Ascending aorta (tissue), 2 donors: ENCODE data around the gene UBE2D4. TPM values are rescaled to one million over a fixed set of nuclear protein-coding genes. Genes with fewer than 3 reads are reported as not detected.
"Not testable (repeated sequence)": the region's sequence is repeated elsewhere in the genome, so short reads cannot be mapped to it uniquely, and the experiment has no call there.

Experiments
- DNase-seq, 2 donors: peaks; one replicate each; pipeline ENCODE4 v3.0.0-alpha.2; 2019; ENCODE audit warnings: low spot score in 2 of 2
- H3K27ac ChIP-seq, 2 donors: fragments of 200-600 bp; sonication (generic); one replicate each; pipeline ENCODE4 v1.5.1; 2016 to 2017; ENCODE audit warnings: mild to moderate bottlenecking in 1 of 2
- H3K27me3 ChIP-seq: fragments of 200-600 bp; sonication (generic); one replicate; pipeline ENCODE4 v1.5.1; 2017
- H3K36me3 ChIP-seq, 2 donors: fragments of 200-600 bp; sonication (generic); one replicate each; pipeline ENCODE4 v1.5.1; 2016
- H3K4me1 ChIP-seq, 2 donors: fragments of 200-600 bp; sonication (generic); one replicate each; pipeline ENCODE4 v1.5.1; 2016 to 2017; ENCODE audit warnings: mild to moderate bottlenecking in 1 of 2
- H3K4me3 ChIP-seq, 2 donors: fragments of 200-600 bp; sonication (generic); one replicate each; pipeline ENCODE4 v1.5.1; 2016 to 2017; ENCODE audit warnings: mild to moderate bottlenecking in 1 of 2
- H3K9me3 ChIP-seq, 2 donors: fragments of 200-600 bp; sonication (generic); one replicate each; pipeline ENCODE4 v1.5.1; 2016
- CTCF ChIP-seq, 3 experiments: fragments of 200-600 bp in 2 of 3; fragments of 450-650 bp in 1 of 3; sonication (generic) in 2 of 3; IDR thresholded peaks; one replicate each; pipeline ENCODE4 v1.5.1; 2016 to 2019; ENCODE audit warnings: antibody characterized with exemption in 3 of 3, mild to moderate bottlenecking in 1 of 3, moderate library complexity in 1 of 3
- intact Hi-C: fragments of 100-400 bp; cut with DNase I; formaldehyde crosslinking; loops from one replicate; pipeline ENCODE4 v1.15.1; 2023
- total RNA-seq: library from RNA; depleted of rRNA; stranded (reverse); fragments of >200 nt; gene quantifications from one replicate; pipeline ENCODE4 v1.1.0, GENCODE V29; 2016

UBE2D4 gene
- total RNA-seq, 1 donor from 2014 or later = 13.1 TPM

- H3K27me3 ChIP-seq = no peaks in the 10 kb centered on the region
- DNase-seq = no peak
- H3K27ac ChIP-seq = no peak overlapping the region
- H3K9me3 ChIP-seq = no peaks in the 10 kb centered on the region
- TF ChIP-seq CTCF (IDR thresholded peaks at IDR 0.05) = no peak
- H3K36me3 ChIP-seq = peaks cover 14 to 64% of the 10 kb centered on the region in 2 donors
- intact Hi-C loops = no loop called here
- H3K4me3 ChIP-seq = no peak overlapping the region
- H3K4me1 ChIP-seq = no peaks in the 10 kb centered on the region
These were observed 26.8 kb downstream of the UBE2D4 start for GRCh38 chr7:43953071-43953470.

- H3K27me3 ChIP-seq = no peaks in the 10 kb centered on the region
- no peak overlapping the region for H3K4me3 ChIP-seq
- H3K36me3 ChIP-seq = peaks cover 11 to 48% of the 10 kb centered on the region in 2 donors
- no peak for DNase-seq
- intact Hi-C loops = no loop called here
- H3K9me3 ChIP-seq = no peaks in the 10 kb centered on the region
- peak in 2 of 3 experiments; percentile 5 to 43 for TF ChIP-seq CTCF (IDR thresholded peaks at IDR 0.05)
- H3K4me1 ChIP-seq = no peaks in the 10 kb centered on the region
- H3K27ac ChIP-seq = no peak overlapping the region
These were observed 28.4 kb downstream of the UBE2D4 start for GRCh38 chr7:43954524-43955228.

- TF ChIP-seq CTCF (IDR thresholded peaks at IDR 0.05) = no peak
- intact Hi-C loops = no loop called here
These were observed 29.8 kb downstream of the UBE2D4 start for GRCh38 chr7:43956027-43956426.

GRCh38 chr7:43960933-43961332, 34.7 kb downstream of the UBE2D4 start:
- H3K27me3 ChIP-seq = no peaks in the 10 kb centered on the region
- H3K36me3 ChIP-seq = peaks cover 3% of the 10 kb centered on the region in 2 donors
- intact Hi-C loops = no loop called here
- H3K4me3 ChIP-seq = no peak overlapping the region
- H3K27ac ChIP-seq = no peak overlapping the region
- H3K9me3 ChIP-seq = no peaks in the 10 kb centered on the region
- no peaks in the 10 kb centered on the region for H3K4me1 ChIP-seq
- no peak for TF ChIP-seq CTCF (IDR thresholded peaks at IDR 0.05)
- no peak for DNase-seq

More at GRCh38 chr7:43956027-43956426, 29.8 kb downstream of the UBE2D4 start:
- no peaks in the 10 kb centered on the region for H3K9me3 ChIP-seq
- H3K4me1 ChIP-seq = no peaks in the 10 kb centered on the region
- no peaks in the 10 kb centered on the region for H3K27me3 ChIP-seq
- H3K36me3 ChIP-seq = peaks cover 11 to 37% of the 10 kb centered on the region in 2 donors
- H3K4me3 ChIP-seq = no peak overlapping the region
- H3K27ac ChIP-seq = no peak overlapping the region
- DNase-seq = no peak

- H3K27me3 ChIP-seq, H3K9me3 ChIP-seq, DNase-seq, H3K4me1 ChIP-seq, H3K36me3 ChIP-seq, intact Hi-C loops, H3K27ac ChIP-seq, H3K4me3 ChIP-seq: not testable (repeated sequence)
These were observed 40.2 kb downstream of the UBE2D4 start for GRCh38 chr7:43966392-43966791.

- intact Hi-C loops, H3K36me3 ChIP-seq, H3K27me3 ChIP-seq, H3K9me3 ChIP-seq, H3K4me3 ChIP-seq, H3K27ac ChIP-seq, DNase-seq, H3K4me1 ChIP-seq: not testable (repeated sequence)
These were observed 42.2 kb downstream of the UBE2D4 start for GRCh38 chr7:43968172-43969040.

GRCh38 chr7:43969586-43969985, 43.4 kb downstream of the UBE2D4 start:
- H3K27me3 ChIP-seq, DNase-seq, H3K36me3 ChIP-seq, H3K27ac ChIP-seq, H3K4me3 ChIP-seq, intact Hi-C loops, H3K4me1 ChIP-seq, H3K9me3 ChIP-seq: not testable (repeated sequence)

- H3K4me3 ChIP-seq, H3K9me3 ChIP-seq, H3K4me1 ChIP-seq, H3K36me3 ChIP-seq, DNase-seq, intact Hi-C loops, H3K27me3 ChIP-seq, H3K27ac ChIP-seq: not testable (repeated sequence)
These were observed 44.5 kb downstream of the UBE2D4 start for GRCh38 chr7:43970698-43971097.

- H3K4me3 ChIP-seq, intact Hi-C loops, H3K27me3 ChIP-seq, H3K9me3 ChIP-seq, H3K4me1 ChIP-seq, DNase-seq, H3K36me3 ChIP-seq, H3K27ac ChIP-seq: not testable (repeated sequence)
These were observed 47.9 kb downstream of the UBE2D4 start for GRCh38 chr7:43974033-43974573.
